H1 (cell line): Measurements from ENCODE around the gene EAPP. TPM values are rescaled to one million over a fixed set of nuclear protein-coding genes. Genes with fewer than 3 reads are reported as not detected.

ENCODE experiments used
- CTCF ChIA-PET: fragments of 300-600 bp; sonication (Branson Sonifier 250); formaldehyde crosslinking; loops from one replicate; lab custom pipeline; 2021; ENCODE audit not compliant: partially characterized antibody; lab: Charles Lee
- POLR2A ChIA-PET: fragments of 300-600 bp; sonication (Branson Sonifier 250); formaldehyde crosslinking; loops from one replicate; lab custom pipeline; 2021; ENCODE audit warnings: inconsistent platforms; ENCODE audit not compliant: partially characterized antibody; lab: Charles Lee
- DNase-seq, 2 experiments: peaks; one replicate each; pipeline versions ENCODE4 v3.0.0 to v3.0.0-alpha.2; 2010 to 2022; ENCODE audit warnings: low spot score in 2 of 2, low read depth in 1 of 2, mixed read lengths in 1 of 2
- FAIRE-seq: peaks from 2 replicates; lab custom pipeline; 2011; peaks lifted over from hg19 to GRCh38; lab: Jason Lieb, UNC
- H2AFZ ChIP-seq: 2 replicates; pipeline ENCODE4 v1.8.1; 2012; ENCODE audit warnings: low read length, inconsistent platforms
- H2AK5ac ChIP-seq: 2 replicates; pipeline ENCODE4 v1.6.1; 2013; ENCODE audit warnings: low read depth, low read length
- H2BK120ac ChIP-seq: replicated peaks from 2 replicates; pipeline ENCODE3; 2013; ENCODE audit warnings: low read depth, low read length, inconsistent platforms
- H2BK12ac ChIP-seq: 2 replicates; pipeline ENCODE4 v1.6.1; 2013; ENCODE audit warnings: low read depth, low read length
- H2BK15ac ChIP-seq: 2 replicates; pipeline ENCODE4 v1.6.1; 2013; ENCODE audit warnings: low read length
- H2BK20ac ChIP-seq: 2 replicates; pipeline ENCODE4 v1.6.1; 2013; ENCODE audit warnings: low read length
- H2BK5ac ChIP-seq: 2 replicates; pipeline ENCODE4 v1.6.1; 2013; ENCODE audit warnings: low read depth, low read length
- H3K14ac ChIP-seq: 2 replicates; pipeline ENCODE4 v1.6.1; 2013; ENCODE audit warnings: inconsistent platforms; ENCODE audit not compliant: insufficient read length
- H3K18ac ChIP-seq: 2 replicates; pipeline ENCODE4 v1.6.1; 2013; ENCODE audit warnings: low read length; ENCODE audit errors: extremely low read depth
- H3K23ac ChIP-seq: 2 replicates; pipeline ENCODE4 v1.6.1; 2013; ENCODE audit warnings: inconsistent platforms; ENCODE audit not compliant: insufficient read length
- H3K23me2 ChIP-seq: 2 replicates; pipeline ENCODE4 v1.6.1; 2013; ENCODE audit warnings: low read depth, low read length
- H3K27ac ChIP-seq: 2 replicates; pipeline ENCODE4 v1.6.1; 2011; ENCODE audit warnings: low read depth, low read length, inconsistent platforms
- H3K27me3 ChIP-seq, 4 experiments: replicated peaks in 1 of 4; 1 replicate in 1 of 4; 2 replicates in 3 of 4; pipeline versions ENCODE4 v1.6.1 to v1.8.1; 2011 to 2013; ENCODE audit warnings: low read length in 3 of 4, mild to moderate bottlenecking in 3 of 4, inconsistent platforms in 2 of 4, mixed read lengths in 2 of 4, moderate library complexity in 1 of 4; ENCODE audit not compliant: control insufficient read depth in 3 of 4, insufficient read depth in 3 of 4; ENCODE audit errors: extremely low read depth in 1 of 4
- H3K36me3 ChIP-seq, 4 experiments: 2 replicates each; pipeline versions ENCODE4 v1.6.1 to v1.8.1; 2011 to 2013; ENCODE audit warnings: mild to moderate bottlenecking in 4 of 4, low read length in 3 of 4, moderate library complexity in 2 of 4, control low read depth in 1 of 4, inconsistent platforms in 1 of 4; ENCODE audit not compliant: insufficient read depth in 4 of 4, control insufficient read depth in 2 of 4
- H3K4ac ChIP-seq: replicated peaks from 2 replicates; pipeline ENCODE3; 2013; ENCODE audit warnings: low read length, low read depth, mixed read lengths, inconsistent platforms; ENCODE audit not compliant: insufficient read length
- H3K4me1 ChIP-seq, 4 experiments: replicated peaks in 1 of 4; 1 replicate in 1 of 4; 2 replicates in 3 of 4; pipeline versions ENCODE4 v1.6.1 to v1.8.1; 2011 to 2013; ENCODE audit warnings: low read length in 3 of 4, inconsistent platforms in 2 of 4, mixed read lengths in 1 of 4; ENCODE audit not compliant: insufficient read depth in 4 of 4, control insufficient read depth in 3 of 4
- H3K4me2 ChIP-seq, 2 experiments: 2 replicates each; pipeline versions ENCODE4 v1.6.1 to v1.8.1; 2011 to 2013; ENCODE audit warnings: low read depth in 2 of 2, low read length in 2 of 2, control low read depth in 1 of 2, inconsistent platforms in 1 of 2, mild to moderate bottlenecking in 1 of 2; ENCODE audit not compliant: insufficient read depth in 1 of 2
- H3K4me3 ChIP-seq, 4 experiments: fragments of 200-600, 300-600 bp in 1 of 4; sonication (generic), shearing (Covaris generic), sonication (Bioruptor Twin) in 1 of 4; 2 replicates each; pipeline versions ENCODE4 v1.5.1 to v1.8.1; 2011 to 2016; ENCODE audit warnings: low read length in 4 of 4, low read depth in 3 of 4, control low read depth in 2 of 4, inconsistent platforms in 2 of 4, mild to moderate bottlenecking in 2 of 4, mixed read lengths in 1 of 4, moderate library complexity in 1 of 4; ENCODE audit not compliant: insufficient read depth in 2 of 4; ENCODE audit errors: extremely low read depth in 1 of 4
- H3K56ac ChIP-seq: replicated peaks from 2 replicates; pipeline ENCODE3; 2013; ENCODE audit warnings: low read depth, mild to moderate bottlenecking, mixed read lengths, low read length, inconsistent platforms; ENCODE audit not compliant: insufficient read length
- H3K79me1 ChIP-seq: 2 replicates; pipeline ENCODE4 v1.6.1; 2013; ENCODE audit warnings: low read depth, low read length, control low read depth
- H3K79me2 ChIP-seq, 2 experiments: 2 replicates each; pipeline versions ENCODE4 v1.6.1 to v1.8.1; 2012 to 2013; ENCODE audit warnings: low read length in 2 of 2, mild to moderate bottlenecking in 2 of 2, inconsistent platforms in 1 of 2; ENCODE audit not compliant: insufficient read depth in 2 of 2, control insufficient read depth in 1 of 2
- H3K9ac ChIP-seq, 4 experiments: replicated peaks in 1 of 4; 1 replicate in 1 of 4; 2 replicates in 3 of 4; pipeline versions ENCODE4 v1.6.1 to v1.8.1; 2011 to 2013; ENCODE audit warnings: low read depth in 3 of 4, low read length in 3 of 4, control low read depth in 2 of 4, mild to moderate bottlenecking in 2 of 4, moderate library complexity in 2 of 4, inconsistent platforms in 1 of 4; ENCODE audit errors: extremely low read depth in 1 of 4
- H3K9me3 ChIP-seq, 2 experiments: 2 replicates each; pipeline versions ENCODE4 v1.6.1 to v1.8.1; 2012 to 2013; ENCODE audit warnings: mild to moderate bottlenecking in 2 of 2, moderate library complexity in 2 of 2, control low read depth in 1 of 2, inconsistent platforms in 1 of 2, low read depth in 1 of 2, low read length in 1 of 2, mixed read lengths in 1 of 2; ENCODE audit not compliant: insufficient read depth in 2 of 2
- H4K20me1 ChIP-seq, 2 experiments: replicated peaks in 1 of 2; 2 replicates each; pipeline versions ENCODE3 to v1.8.1; 2011 to 2013; ENCODE audit warnings: inconsistent platforms in 2 of 2, low read length in 2 of 2, mild to moderate bottlenecking in 1 of 2; ENCODE audit not compliant: insufficient read depth in 2 of 2, control insufficient read depth in 1 of 2
- H4K5ac ChIP-seq: 2 replicates; pipeline ENCODE4 v1.6.1; 2013; ENCODE audit warnings: low read length, low read depth, mixed read lengths, inconsistent platforms; ENCODE audit not compliant: insufficient read length
- H4K8ac ChIP-seq: 2 replicates; pipeline ENCODE4 v1.8.0; 2013; ENCODE audit warnings: mild to moderate bottlenecking, moderate library complexity, low read length, inconsistent platforms; ENCODE audit not compliant: insufficient read depth; ENCODE audit errors: extremely low read depth
- H4K91ac ChIP-seq: replicated peaks from 2 replicates; pipeline ENCODE3; 2013; ENCODE audit warnings: low read length, mixed read lengths, inconsistent platforms; ENCODE audit not compliant: insufficient read length
- CTBP2 ChIP-seq: IDR thresholded peaks from 2 replicates; pipeline ENCODE4 v1.7.0; 2011; ENCODE audit warnings: borderline replicate concordance, mild to moderate bottlenecking, moderate library complexity, mixed read lengths, low read length; ENCODE audit not compliant: insufficient read depth, insufficient read length
- CTCF ChIP-seq, 3 experiments: IDR thresholded peaks; 1 replicate in 2 of 3; 2 replicates in 1 of 3; pipeline versions ENCODE4 v1.5.1 to v1.6.1; 2011; ENCODE audit warnings: low read length in 3 of 3, mild to moderate bottlenecking in 3 of 3, inconsistent platforms in 2 of 3, low read depth in 1 of 3, moderate library complexity in 1 of 3; ENCODE audit not compliant: insufficient read depth in 1 of 3; ENCODE audit errors: control extremely low read depth in 1 of 3
- NRF1 ChIP-seq: IDR thresholded peaks from 2 replicates; pipeline ENCODE4 v1.6.1; 2011; ENCODE audit warnings: mild to moderate bottlenecking, low read depth, low read length, improper control_type of control experiment
- POU5F1 ChIP-seq: IDR thresholded peaks from 2 replicates; pipeline ENCODE4 v1.6.1; 2011; ENCODE audit warnings: low read depth, mild to moderate bottlenecking, low read length, moderate library complexity
- SAP30 ChIP-seq: fragments of 300-600 bp; sonication (generic); IDR thresholded peaks from 2 replicates; pipeline ENCODE4 v1.7.1; 2012; ENCODE audit warnings: low read length, moderate library complexity, mild to moderate bottlenecking, inconsistent platforms; ENCODE audit not compliant: insufficient read depth, insufficient replicate concordance
- SP2 ChIP-seq: IDR thresholded peaks from 2 replicates; pipeline ENCODE4 v1.6.1; 2012; ENCODE audit warnings: mild to moderate bottlenecking, low read length, inconsistent platforms
- SRF ChIP-seq: IDR thresholded peaks from 2 replicates; pipeline ENCODE4 v1.6.1; 2011; ENCODE audit warnings: mild to moderate bottlenecking, low read depth, low read length, moderate library complexity
- WGBS, 2 experiments: shearing (Covaris generic) in 1 of 2; methylation state at CpG; one replicate each; pipeline versions ENCODE4 v1.1.6 to v1.1.7; 2013 to 2015; ENCODE audit warnings: low lambda C conversion rate in 2 of 2, mixed read lengths in 2 of 2, inconsistent platforms in 1 of 2, low coverage in 1 of 2, missing lambda C conversion rate in 1 of 2; ENCODE audit not compliant: insufficient replicate concordance in 2 of 2, insufficient coverage in 1 of 2, insufficient read length in 1 of 2; ENCODE audit errors: extremely low coverage in 1 of 2, missing lambda C conversion rate in 1 of 2; 5-methylcytosine and 5-hydroxymethylcytosine counted together
- polyA plus RNA-seq, 7 experiments: library from polyadenylated mRNA; depleted of rRNA in 3 of 7; stranded (reverse) in 5 of 7; unstranded in 2 of 7; fragments of >200 nt in 5 of 7; fragments of 200-250 nt in 2 of 7; gene quantifications; 1 replicate in 5 of 7; 2 replicates in 1 of 7; 4 replicates in 1 of 7; pipeline versions ENCODE4 v1.2.1 to v1.2.3, GENCODE V29; 2011 to 2013; ENCODE audit warnings: missing spikeins in 2 of 7, mixed read lengths in 2 of 7
- total RNA-seq: library from RNA; stranded (reverse); fragmentation: NEBNext Ultra II Directional; extraction: Animal tissue kit (Norgen Biotek cat#: 25700); gene quantifications from 2 replicates; pipeline ENCODE4 v1.2.1, GENCODE V29; 2021
- TF ChIP-seq, protein P1 (sequence below): IDR thresholded peaks from 2 replicates; pipeline ENCODE4 v1.6.1; 2012; ENCODE audit warnings: inconsistent platforms

The EAPP gene
- total and polyA plus RNA-seq, 2 of the 8 experiments (the other 6 are each of a cell fraction or from before 2014, with no cell fraction given), result 18.3 to 28.7 TPM

DNA sequence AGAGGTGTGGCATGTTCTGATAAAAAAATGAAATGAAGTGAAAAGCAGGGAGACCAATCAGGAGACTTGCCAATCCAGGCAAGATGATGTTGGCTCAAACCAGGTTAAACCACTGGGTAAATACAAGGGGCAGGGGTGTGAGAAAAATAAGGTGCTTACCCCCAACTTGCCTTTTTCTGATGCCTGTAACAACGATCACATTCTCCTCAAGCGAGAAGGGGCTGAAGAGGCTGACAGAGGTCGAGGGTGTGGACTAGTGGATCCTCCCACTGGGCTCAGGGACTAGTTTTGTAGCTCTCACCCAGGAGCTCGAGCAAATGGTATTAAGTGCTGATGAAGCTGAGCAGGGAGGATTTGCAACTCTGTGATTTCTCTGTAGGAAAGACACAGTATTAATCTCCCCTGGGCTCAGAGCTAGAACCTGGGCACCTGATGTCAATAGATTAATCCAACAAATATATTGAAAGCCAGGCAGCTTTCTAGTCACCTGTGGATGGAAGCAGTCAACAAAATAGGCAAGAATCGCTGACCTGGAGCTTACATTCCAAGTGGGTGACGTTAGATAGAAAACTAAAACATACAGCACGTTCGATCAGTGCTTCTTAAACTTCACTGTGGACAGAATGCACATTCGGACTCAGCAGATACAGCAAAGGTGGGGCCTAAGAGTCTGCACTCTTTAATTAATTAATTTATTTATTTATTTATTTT is 15.2 kb upstream of the EAPP start:
- ChIA-PET POLR2A (interaction anchor here (0.7 to 1.4 kb wide), 5 partner anchors 14 to 226 kb away, joined by 3 to 5 read pairs (median 4); partner anchors contain the start of gene SPTSSA), CTCF (no interaction called here)
- Histone ChIP-seq H3K9me3 (no peaks in the 10 kb centered on the region), H3K79me1 (no peaks in the 10 kb centered on the region), H2BK15ac (peak overlapping the region; percentile 92), H4K8ac (no peak overlapping the region), H4K91ac (no peak overlapping the region), H2AK5ac (no peak overlapping the region), H2AFZ (no peak overlapping the region), H3K9ac (no peak overlapping the region; a peak in 1 of 7 replicates), H2BK120ac (no peak overlapping the region), H4K20me1 (no peaks in the 10 kb centered on the region), H3K18ac (no peak overlapping the region), H3K23me2 (no peaks in the 10 kb centered on the region), H3K14ac (no peak overlapping the region), H3K4ac (no peak overlapping the region), H2BK20ac (0 out of 2 replicates have a peak overlapping the region, but pooled peaks have one; percentile 34), H3K56ac (no peak overlapping the region), H2BK12ac (no peak overlapping the region), H3K27me3 (no peaks in the 10 kb centered on the region), H3K4me2 (peak overlapping the region in 1 of 2 experiments; percentile 34; a peak in 1 of 4 replicates), H3K4me1 (no peaks in the 10 kb centered on the region; a peak in 1 of 7 replicates), H4K5ac (no peak overlapping the region), H3K4me3 (no peak overlapping the region), H3K79me2 (no peaks in the 10 kb centered on the region), H3K23ac (no peak overlapping the region), H3K27ac (no peak overlapping the region), H2BK5ac (no peak overlapping the region), H3K36me3 (no peaks in the 10 kb centered on the region)
- 82% methylated on average over 9 of the region's 9 CpGs; no CpG with 5 or more reads in 1 of the 2 experiments for WGBS, 2 experiments
- DNase-seq, result no peak
- no peak for FAIRE-seq
- TF ChIP-seq SRF (no peak), SAP30 (no peak), NRF1 (no peak), CTBP2 (no peak), POU5F1 (no peak), CTCF (IDR thresholded peaks at IDR 0.05; ENCODE audit: control extremely low read depth in 1 of 3, insufficient read depth in 1 of 3, low read depth in 1 of 3, low read length in 3 of 3) (no peak), SP2 (no peak)
- TF ChIP-seq, protein P1, sequence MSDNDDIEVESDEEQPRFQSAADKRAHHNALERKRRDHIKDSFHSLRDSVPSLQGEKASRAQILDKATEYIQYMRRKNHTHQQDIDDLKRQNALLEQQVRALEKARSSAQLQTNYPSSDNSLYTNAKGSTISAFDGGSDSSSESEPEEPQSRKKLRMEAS, result no peak
